HG03469 (cell line): ENCODE measurements around the gene CDK16.
"Not testable (repeated sequence)": the region's sequence is repeated elsewhere in the genome, so short reads cannot be mapped to it uniquely, and the experiment has no call there.

Experiments used
- ATAC-seq: cut with Tn5 transposase; IDR thresholded peaks from one replicate; pipeline ENCODE4 v1.9.1; 2021; ENCODE audit warnings: mild to moderate bottlenecking, moderate library complexity, moderate number of reproducible peaks; ENCODE audit not compliant: unreplicated experiment

Gene CDK16

GRCh38 chrX:47247206-47247998 lies 28.9 kb downstream of the CDK16 start:
- no peak for ATAC-seq

- no peak for ATAC-seq
Measured at GRCh38 chrX:47247999-47248320, 29.5 kb downstream of the CDK16 start.

- no peak for ATAC-seq
Measured at GRCh38 chrX:47248576-47248975, 30.1 kb downstream of the CDK16 start.

DNA sequence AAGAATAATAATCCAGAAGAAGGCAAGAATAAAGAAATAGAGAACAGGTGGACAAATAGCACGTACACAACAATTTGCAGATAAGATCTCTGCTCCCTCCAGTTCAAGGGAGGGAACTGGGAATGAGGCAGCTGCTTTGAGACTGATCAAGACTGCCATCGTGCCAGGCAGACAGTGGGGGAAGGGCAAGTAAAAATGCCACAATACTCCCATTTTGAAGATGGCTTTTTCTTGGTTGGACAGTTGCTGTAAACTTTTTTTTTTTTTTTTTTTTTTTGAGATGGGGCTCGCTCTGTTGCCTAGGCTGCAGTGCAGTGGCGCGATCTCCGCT lies 31.5 kb downstream of the CDK16 start:
- ATAC-seq = no peak

DNA sequence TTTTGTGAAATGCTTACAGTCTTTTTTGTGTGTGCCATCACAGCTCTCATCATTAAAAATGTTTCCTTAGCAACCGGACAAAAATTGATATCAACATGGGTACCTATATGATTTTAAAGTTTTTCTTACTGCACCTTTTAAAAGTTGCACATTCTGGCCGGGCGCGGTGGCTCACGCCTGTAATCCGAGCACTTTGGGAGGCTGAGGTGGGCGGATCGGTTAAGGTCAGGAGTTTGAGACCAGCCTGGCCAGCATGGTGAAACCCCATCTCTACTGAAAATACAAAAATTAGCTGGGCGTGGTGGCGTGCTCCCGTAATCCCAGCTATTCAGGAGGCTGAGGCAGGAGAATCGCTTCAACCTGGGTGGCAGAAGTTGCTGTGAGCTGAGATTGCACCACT lies 39.1 kb downstream of the CDK16 start:
- not testable (repeated sequence) for ATAC-seq

GRCh38 chrX:47264483-47265173 lies 46.1 kb downstream of the CDK16 start:
- ATAC-seq = no peak

GRCh38 chrX:47266643-47267042 lies 48.2 kb downstream of the CDK16 start:
- ATAC-seq = no peak

GRCh38 chrX:47272013-47272408 lies 53.5 kb downstream of the CDK16 start:
- ATAC-seq = no peak

- no peak for ATAC-seq
Measured at GRCh38 chrX:47273011-47273730, 54.7 kb downstream of the CDK16 start.

- no peak for ATAC-seq
Measured at GRCh38 chrX:47278691-47279090, 60.2 kb downstream of the CDK16 start.
